ENCODE measurements around the gene DOCK10. TPM values are rescaled to one million over a fixed set of nuclear protein-coding genes. Genes with fewer than 3 reads are reported as not detected.

The DOCK10 gene
- total and polyA plus RNA-seq, 5 donors from 2014 or later = 28.3 to 222 (median 35.1) TPM

DNA sequence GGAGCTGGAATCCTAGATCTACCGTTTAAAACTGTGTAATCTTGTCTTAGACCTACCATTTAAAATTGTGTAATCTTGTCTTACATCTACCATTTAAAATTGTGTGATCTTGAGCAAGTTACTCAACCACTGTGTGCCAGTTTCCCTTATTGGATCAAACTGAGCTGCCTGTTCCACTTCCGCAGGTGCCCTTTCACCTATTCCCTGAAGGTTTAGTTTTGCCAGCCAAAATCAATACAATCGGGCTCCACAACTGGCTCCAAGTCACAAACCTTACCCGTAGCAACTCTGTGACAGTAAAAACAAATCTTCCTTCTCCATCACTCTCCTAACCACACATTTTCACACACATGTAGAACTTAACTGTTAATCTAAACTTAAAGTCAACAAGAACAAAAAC, 20.1 kb downstream of the DOCK10 start:
- Mint-ChIP-seq H3K9me3 (peaks cover 0 to 1% (median 0%) of the 10 kb centered on the region in 7 donors), H3K4me1 (peaks cover 47 to 72% (median 57%) of the 10 kb centered on the region in 4 donors), H3K27ac (peak overlapping the region in 1 of 3 donors; percentile 11), H3K36me3 (peaks cover 9% of the 10 kb centered on the region), H3K27me3 (no peaks in the 10 kb centered on the region), H3K4me3 (peak overlapping the region in 1 of 4 donors; percentile 8)
- Histone ChIP-seq H3K9me3 (ENCODE audit: control insufficient read depth in 2 of 2, low read length in 2 of 2) (no peaks in the 10 kb centered on the region), H3K4me1 (ENCODE audit: control insufficient read depth, insufficient read depth, low read length, poor library complexity, severe bottlenecking) (peaks cover 10% of the 10 kb centered on the region), H3K4me3 (ENCODE audit: low read depth, low read length) (no peak overlapping the region), H3K27me3 (ENCODE audit: control insufficient read depth, insufficient read depth, low read length) (no peaks in the 10 kb centered on the region), H3K36me3 (ENCODE audit: control insufficient read depth, insufficient read depth, low read length) (peaks cover 4% of the 10 kb centered on the region), H3K27ac (ENCODE audit: insufficient read depth, low read length, poor library complexity, severe bottlenecking) (no peak overlapping the region)
- DNase-seq (no peak), ATAC-seq (ENCODE audit: low read depth in 2 of 2) (no peak)

DNA sequence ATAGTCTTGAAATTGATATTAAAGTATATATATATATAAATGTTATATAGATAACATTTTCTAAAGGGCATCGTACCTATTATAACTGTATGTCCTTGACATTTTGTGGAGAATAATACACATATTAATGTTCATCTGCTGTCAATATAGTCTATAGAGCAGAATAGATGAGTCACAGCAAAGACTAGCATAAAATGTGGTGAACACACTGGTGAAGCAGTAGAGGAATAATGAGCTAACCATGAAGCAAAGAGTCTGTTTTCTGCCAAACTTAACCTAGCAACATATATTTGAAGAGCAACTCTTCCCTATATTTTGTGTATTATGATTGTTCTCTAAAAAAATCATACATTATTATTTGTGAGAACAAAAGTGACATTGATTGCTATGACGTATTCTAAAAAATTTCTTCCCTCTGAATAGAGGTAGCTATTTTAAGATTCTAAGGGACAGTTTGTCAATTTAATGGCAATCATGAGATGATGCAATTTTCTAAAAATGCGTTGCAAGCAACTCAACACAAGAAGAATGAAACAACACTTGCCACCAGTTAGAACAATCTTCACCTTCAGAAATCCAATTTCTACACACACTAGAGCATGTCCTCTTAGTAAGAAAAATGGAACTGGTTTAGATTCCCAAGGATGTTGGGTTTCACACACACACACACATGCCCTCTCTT, 22.0 kb downstream of the DOCK10 start:
- Mint-ChIP-seq H3K9me3 (peaks cover 0 to 1% (median 0%) of the 10 kb centered on the region in 7 donors), H3K4me1 (peaks cover 38 to 66% (median 48%) of the 10 kb centered on the region in 4 donors), H3K27me3 (no peaks in the 10 kb centered on the region), H3K27ac (no peak overlapping the region), H3K4me3 (no peak overlapping the region), H3K36me3 (peaks cover 9% of the 10 kb centered on the region)
- Histone ChIP-seq H3K36me3 (ENCODE audit: control insufficient read depth, insufficient read depth, low read length) (peaks cover 2% of the 10 kb centered on the region), H3K27me3 (ENCODE audit: control insufficient read depth, insufficient read depth, low read length) (no peaks in the 10 kb centered on the region), H3K4me3 (ENCODE audit: low read depth, low read length) (no peak overlapping the region), H3K27ac (ENCODE audit: insufficient read depth, low read length, poor library complexity, severe bottlenecking) (no peak overlapping the region), H3K9me3 (ENCODE audit: control insufficient read depth in 2 of 2, low read length in 2 of 2) (no peaks in the 10 kb centered on the region), H3K4me1 (ENCODE audit: control insufficient read depth, insufficient read depth, low read length, poor library complexity, severe bottlenecking) (no peaks in the 10 kb centered on the region)
- no peak for DNase-seq
- ATAC-seq (ENCODE audit: low read depth in 2 of 2) = no peak

DNA sequence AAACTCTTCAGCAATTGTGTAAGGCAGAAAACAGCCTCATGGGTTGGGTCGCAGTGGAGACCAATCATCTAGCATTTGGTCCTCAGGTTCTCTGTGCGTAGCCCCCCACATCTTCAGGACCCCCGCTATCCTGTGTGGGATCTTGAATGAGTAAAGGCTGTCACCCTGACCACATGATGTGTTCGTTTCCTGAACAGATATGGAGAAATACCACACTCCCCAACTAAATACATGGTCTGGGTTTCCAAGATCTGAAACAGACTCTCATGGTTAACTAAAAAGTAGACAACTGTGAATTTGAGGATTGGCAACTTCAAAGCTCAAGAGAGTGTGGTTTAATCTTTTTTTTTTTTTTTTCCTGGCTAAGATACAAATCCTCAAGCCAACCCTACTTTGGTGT, 23.2 kb downstream of the DOCK10 start:
- H3K9me3 ChIP-seq (ENCODE audit: control insufficient read depth in 2 of 2, low read length in 2 of 2) = no peaks in the 10 kb centered on the region
- Mint-ChIP-seq H3K4me1 (peaks cover 35 to 64% (median 45%) of the 10 kb centered on the region in 4 donors), H3K9me3 (no peaks in the 10 kb centered on the region), H3K27me3 (no peaks in the 10 kb centered on the region), H3K36me3 (peaks cover 9% of the 10 kb centered on the region), H3K27ac (no peak overlapping the region), H3K4me3 (no peak overlapping the region)
- no peak overlapping the region for H3K27ac ChIP-seq (ENCODE audit: insufficient read depth, low read length, poor library complexity, severe bottlenecking)
- no peaks in the 10 kb centered on the region for H3K27me3 ChIP-seq (ENCODE audit: control insufficient read depth, insufficient read depth, low read length)
- no peak overlapping the region for H3K4me3 ChIP-seq (ENCODE audit: low read depth, low read length)
- ATAC-seq (ENCODE audit: low read depth in 2 of 2) = no peak
- no peaks in the 10 kb centered on the region for H3K36me3 ChIP-seq (ENCODE audit: control insufficient read depth, insufficient read depth, low read length)
- no peak for DNase-seq
- no peaks in the 10 kb centered on the region for H3K4me1 ChIP-seq (ENCODE audit: control insufficient read depth, insufficient read depth, low read length, poor library complexity, severe bottlenecking)

DNA sequence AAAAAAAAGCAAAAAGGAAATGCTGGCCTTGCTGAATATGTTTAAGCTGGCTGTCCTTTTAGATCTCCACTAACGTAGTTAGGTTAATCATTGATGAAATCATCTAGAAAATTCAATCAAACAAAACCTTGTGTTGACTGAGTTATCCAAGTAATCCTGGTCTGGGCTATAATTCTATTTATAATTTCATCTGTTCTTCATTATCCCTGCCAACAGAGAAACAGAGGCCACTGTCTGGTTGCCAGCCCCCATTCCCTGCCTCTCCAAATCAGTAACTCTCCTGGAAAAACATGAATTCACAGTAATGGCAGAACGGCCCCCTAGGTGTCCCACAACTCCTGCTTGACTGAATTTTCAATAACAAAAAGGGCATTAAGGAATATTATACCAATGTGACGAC, 24.6 kb downstream of the DOCK10 start:
- peaks cover 3% of the 10 kb centered on the region for H3K36me3 Mint-ChIP-seq
- H3K9me3 Mint-ChIP-seq = no peaks in the 10 kb centered on the region
- H3K27ac Mint-ChIP-seq = peak overlapping the region in 2 of 3 donors; percentile 63 to 77
- H3K27me3 ChIP-seq (ENCODE audit: control insufficient read depth, insufficient read depth, low read length) = no peaks in the 10 kb centered on the region
- no peak overlapping the region for H3K4me3 Mint-ChIP-seq
- H3K4me1 ChIP-seq (ENCODE audit: control insufficient read depth, insufficient read depth, low read length, poor library complexity, severe bottlenecking) = peaks cover 3% of the 10 kb centered on the region
- no peak for DNase-seq
- H3K4me3 ChIP-seq (ENCODE audit: low read depth, low read length) = no peak overlapping the region
- H3K9me3 ChIP-seq (ENCODE audit: control insufficient read depth in 2 of 2, low read length in 2 of 2) = no peaks in the 10 kb centered on the region
- H3K4me1 Mint-ChIP-seq = peaks cover 34 to 62% (median 46%) of the 10 kb centered on the region in 4 donors
- no peak overlapping the region for H3K27ac ChIP-seq (ENCODE audit: insufficient read depth, low read length, poor library complexity, severe bottlenecking)
- H3K36me3 ChIP-seq (ENCODE audit: control insufficient read depth, insufficient read depth, low read length) = no peaks in the 10 kb centered on the region
- H3K27me3 Mint-ChIP-seq = no peaks in the 10 kb centered on the region
- ATAC-seq (ENCODE audit: low read depth in 2 of 2) = no peak

DNA sequence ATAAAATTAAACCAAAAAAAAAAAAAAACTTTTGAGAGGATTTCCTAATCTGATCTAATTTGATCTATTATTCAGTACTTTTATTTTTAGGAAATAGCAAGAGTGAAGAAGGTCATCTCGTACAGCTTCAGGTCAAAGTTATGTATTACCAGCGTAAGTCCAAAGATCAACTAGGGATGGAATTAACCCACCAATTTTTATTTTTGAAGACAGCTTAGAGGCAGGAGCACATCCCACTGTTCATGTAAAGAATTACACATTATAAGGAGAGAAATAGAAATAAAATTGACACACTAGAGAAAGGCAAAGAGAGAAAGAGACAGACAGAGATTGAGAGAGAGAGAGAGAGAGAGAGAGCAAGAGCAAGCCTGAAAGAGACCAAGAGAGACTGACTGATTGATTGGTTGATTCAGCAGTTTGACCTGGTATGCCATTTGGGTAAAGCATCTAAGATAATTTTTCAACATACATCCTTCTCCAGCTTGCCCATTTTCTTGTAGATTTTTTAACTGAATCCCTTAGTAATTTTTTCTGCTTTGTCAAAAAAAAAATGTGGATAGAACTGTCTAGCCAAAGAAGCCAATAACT, 25.1 kb downstream of the DOCK10 start:
- Histone ChIP-seq H3K27ac (ENCODE audit: insufficient read depth, low read length, poor library complexity, severe bottlenecking) (no peak overlapping the region), H3K4me3 (ENCODE audit: low read depth, low read length) (no peak overlapping the region), H3K27me3 (ENCODE audit: control insufficient read depth, insufficient read depth, low read length) (no peaks in the 10 kb centered on the region), H3K9me3 (ENCODE audit: control insufficient read depth in 2 of 2, low read length in 2 of 2) (no peaks in the 10 kb centered on the region), H3K36me3 (ENCODE audit: control insufficient read depth, insufficient read depth, low read length) (no peaks in the 10 kb centered on the region), H3K4me1 (ENCODE audit: control insufficient read depth, insufficient read depth, low read length, poor library complexity, severe bottlenecking) (peaks cover 3% of the 10 kb centered on the region)
- peaks cover 33 to 57% (median 45%) of the 10 kb centered on the region in 4 donors for H3K4me1 Mint-ChIP-seq
- no peaks in the 10 kb centered on the region for H3K27me3 Mint-ChIP-seq
- no peak for ATAC-seq (ENCODE audit: low read depth in 2 of 2)
- H3K36me3 Mint-ChIP-seq = peaks cover 3% of the 10 kb centered on the region
- H3K27ac Mint-ChIP-seq = peak overlapping the region in 1 of 3 donors; percentile 18
- H3K4me3 Mint-ChIP-seq = no peak overlapping the region
- no peaks in the 10 kb centered on the region for H3K9me3 Mint-ChIP-seq
- DNase-seq = no peak

DNA sequence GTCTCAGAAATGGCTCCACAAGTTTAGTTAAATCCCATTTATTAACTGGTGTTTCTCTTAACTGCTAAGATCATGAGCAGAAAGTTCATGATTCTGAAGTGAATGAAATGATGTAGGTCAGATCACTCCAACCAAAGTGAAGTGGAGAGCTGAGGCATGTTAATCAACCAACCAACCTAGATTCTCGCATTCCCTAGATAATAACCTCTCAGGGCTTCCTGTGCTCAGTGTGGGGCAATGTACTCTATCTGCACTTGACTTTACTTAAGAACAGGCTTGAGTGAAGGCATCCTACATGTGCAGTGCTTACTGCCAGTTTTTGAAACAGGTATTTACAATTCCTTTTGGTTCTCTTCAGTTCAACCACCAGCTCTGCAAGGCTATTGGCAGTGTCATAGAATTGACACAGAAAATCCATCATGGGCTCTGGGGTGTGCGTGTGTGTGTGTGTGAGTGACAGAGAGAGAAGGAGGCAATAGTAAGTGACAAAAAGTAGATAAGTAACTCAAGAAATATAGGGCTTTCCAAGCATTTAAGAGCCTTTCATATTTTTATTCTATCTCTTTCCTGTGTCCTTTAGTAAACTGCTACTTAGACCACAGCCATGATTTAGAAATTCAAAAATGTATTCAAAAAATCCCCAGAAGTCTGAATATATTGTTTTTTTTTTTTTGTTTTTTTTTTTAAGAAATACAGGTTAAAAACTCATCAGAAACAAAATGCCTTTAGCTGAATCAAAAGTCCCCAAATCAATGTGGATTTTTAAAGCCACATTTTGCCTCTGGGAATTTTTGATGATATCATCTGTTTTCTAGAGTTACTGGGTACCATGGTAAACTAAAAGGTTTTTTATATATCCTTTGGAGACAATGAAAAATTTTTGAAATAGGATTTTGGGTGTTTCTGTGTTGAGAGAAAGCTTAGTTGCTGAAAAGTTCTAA, 28.6 kb downstream of the DOCK10 start:
- peaks cover 3% of the 10 kb centered on the region for H3K36me3 Mint-ChIP-seq
- peak overlapping the region; percentile 34 to 39 (median 38) for H3K27ac Mint-ChIP-seq
- H3K27me3 ChIP-seq (ENCODE audit: control insufficient read depth, insufficient read depth, low read length) = no peaks in the 10 kb centered on the region
- no peaks in the 10 kb centered on the region for H3K27me3 Mint-ChIP-seq
- H3K27ac ChIP-seq (ENCODE audit: insufficient read depth, low read length, poor library complexity, severe bottlenecking) = no peak overlapping the region
- ATAC-seq (ENCODE audit: low read depth in 2 of 2) (no peak), DNase-seq (no peak)
- H3K9me3 ChIP-seq (ENCODE audit: control insufficient read depth in 2 of 2, low read length in 2 of 2) = no peaks in the 10 kb centered on the region
- H3K4me3 Mint-ChIP-seq = no peak overlapping the region
- peaks cover 5% of the 10 kb centered on the region for H3K4me1 ChIP-seq (ENCODE audit: control insufficient read depth, insufficient read depth, low read length, poor library complexity, severe bottlenecking)
- no peaks in the 10 kb centered on the region for H3K9me3 Mint-ChIP-seq
- H3K4me1 Mint-ChIP-seq = peaks cover 38 to 71% (median 57%) of the 10 kb centered on the region in 4 donors
- H3K4me3 ChIP-seq (ENCODE audit: low read depth, low read length) = no peak overlapping the region
- H3K36me3 ChIP-seq (ENCODE audit: control insufficient read depth, insufficient read depth, low read length) = no peaks in the 10 kb centered on the region

DNA sequence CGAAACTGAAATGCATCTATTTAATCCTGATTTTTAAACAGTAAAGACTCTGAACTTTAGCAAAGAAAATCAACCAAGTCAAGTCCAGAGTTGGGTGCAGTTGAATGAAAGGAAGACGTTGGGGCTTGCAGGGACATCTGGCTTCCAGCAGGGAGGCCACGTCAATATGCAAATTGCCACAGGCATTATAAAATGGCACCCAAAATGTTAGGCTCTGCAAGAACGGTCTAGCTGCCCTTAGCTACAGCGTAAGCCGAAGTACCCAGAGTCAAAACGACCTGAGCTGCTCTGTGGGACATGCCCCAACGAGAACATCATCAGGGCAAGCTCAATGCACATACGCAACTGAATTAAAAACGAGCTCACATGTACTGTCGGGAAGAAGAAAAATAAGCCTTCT, 30.7 kb downstream of the DOCK10 start:
- Mint-ChIP-seq H3K4me1 (peaks cover 44 to 80% (median 67%) of the 10 kb centered on the region in 4 donors), H3K4me3 (no peak overlapping the region)

More for the DNA sequence above, 30.7 kb downstream of the DOCK10 start:
- H3K4me1 ChIP-seq (ENCODE audit: control insufficient read depth, insufficient read depth, low read length, poor library complexity, severe bottlenecking) = peaks cover 14% of the 10 kb centered on the region
- H3K27me3 ChIP-seq (ENCODE audit: control insufficient read depth, insufficient read depth, low read length) = no peaks in the 10 kb centered on the region
- ATAC-seq (ENCODE audit: low read depth in 2 of 2) (no peak), DNase-seq (no peak)
- no peaks in the 10 kb centered on the region for H3K36me3 ChIP-seq (ENCODE audit: control insufficient read depth, insufficient read depth, low read length)
- no peaks in the 10 kb centered on the region for H3K36me3 Mint-ChIP-seq
- no peak overlapping the region for H3K27ac ChIP-seq (ENCODE audit: insufficient read depth, low read length, poor library complexity, severe bottlenecking)
- H3K9me3 Mint-ChIP-seq = no peaks in the 10 kb centered on the region
- no peaks in the 10 kb centered on the region for H3K9me3 ChIP-seq (ENCODE audit: control insufficient read depth in 2 of 2, low read length in 2 of 2)
- H3K27me3 Mint-ChIP-seq = no peaks in the 10 kb centered on the region
- H3K27ac Mint-ChIP-seq = peak overlapping the region in 2 of 3 donors; percentile 70 to 72
- no peak overlapping the region for H3K4me3 ChIP-seq (ENCODE audit: low read depth, low read length)
